Smooth muscle cell (in vitro differentiated cells): ENCODE results near the gene LUC7L. TPM values are rescaled to one million over a fixed set of nuclear protein-coding genes. Genes with fewer than 3 reads are reported as not detected.
"Not testable (repeated sequence)": the region's sequence is repeated elsewhere in the genome, so short reads cannot be mapped to it uniquely, and the experiment has no call there.

Experiments used
- DNase-seq: peaks from one replicate; lab custom pipeline; 2025; ENCODE audit not compliant: unreplicated experiment; lab: John Stamatoyannopoulos, UW
- H2AFZ ChIP-seq: fragments of 200-600 bp; sonication (generic); 2 replicates; pipeline ENCODE4 v1.6.0; 2016; ENCODE audit warnings: antibody characterized with exemption, low read depth, mild to moderate bottlenecking
- H3F3A ChIP-seq: fragments of 200-600 bp; sonication (generic); 2 replicates; pipeline ENCODE4 v1.6.0; 2017; ENCODE audit warnings: antibody characterized with exemption, low read depth
- H3K27ac ChIP-seq: fragments of 200-600 bp; sonication (generic); 2 replicates; pipeline ENCODE4 v1.5.1; 2016; ENCODE audit warnings: low read depth, mild to moderate bottlenecking
- H3K27me3 ChIP-seq: fragments of 200-600 bp; sonication (generic); 2 replicates; pipeline ENCODE4 v1.6.1; 2016; ENCODE audit warnings: low read depth, mild to moderate bottlenecking
- H3K36me3 ChIP-seq: fragments of 200-600 bp; sonication (generic); 2 replicates; pipeline ENCODE4 v1.5.1; 2016; ENCODE audit warnings: low read depth
- H3K4me1 ChIP-seq: fragments of 200-600 bp; sonication (generic); 2 replicates; pipeline ENCODE4 v1.5.1; 2016; ENCODE audit warnings: low read depth
- H3K4me2 ChIP-seq: fragments of 200-600 bp; sonication (generic); 2 replicates; pipeline ENCODE4 v1.6.0; 2016; ENCODE audit warnings: mild to moderate bottlenecking
- H3K4me3 ChIP-seq: fragments of 200-600 bp; sonication (generic); 2 replicates; pipeline ENCODE4 v1.5.1; 2016; ENCODE audit warnings: mild to moderate bottlenecking
- H3K79me2 ChIP-seq: fragments of 200-600 bp; sonication (generic); 2 replicates; pipeline ENCODE4 v1.6.0; 2016; ENCODE audit warnings: low read depth, mild to moderate bottlenecking
- H3K9ac ChIP-seq: fragments of 200-600 bp; sonication (generic); 2 replicates; pipeline ENCODE4 v1.6.0; 2016; ENCODE audit warnings: low read depth
- H3K9me3 ChIP-seq: fragments of 200-600 bp; sonication (generic); replicated peaks from 2 replicates; pipeline ENCODE4 v1.5.1; 2016; ENCODE audit warnings: low read depth
- H4K20me1 ChIP-seq: fragments of 200-600 bp; sonication (generic); 2 replicates; pipeline ENCODE4 v1.6.0; 2016; ENCODE audit warnings: low read depth
- CTCF ChIP-seq: fragments of 200-600 bp; sonication (generic); IDR thresholded peaks from 2 replicates; pipeline ENCODE4 v1.5.1; 2017; ENCODE audit warnings: borderline replicate concordance, mild to moderate bottlenecking, antibody characterized with exemption; ENCODE audit not compliant: insufficient read depth, poor library complexity, severe bottlenecking
- WGBS: methylation state at CpG from one replicate; pipeline ENCODE4 v1.1.7; 2016; ENCODE audit warnings: low lambda C conversion rate; 5-methylcytosine and 5-hydroxymethylcytosine counted together
- polyA plus RNA-seq: library from polyadenylated mRNA; unstranded; fragments of >200 nt; fragmentation: Nextera tagmentation; extraction: Ambion mirVana; gene quantifications from 2 replicates; pipeline ENCODE4 v1.2.1, GENCODE V29; 2016
- total RNA-seq: library from RNA; depleted of rRNA; stranded (reverse); fragments of >200 nt; gene quantifications from 2 replicates; pipeline ENCODE4 v1.2.3, GENCODE V29; 2014

Gene LUC7L
- total and polyA plus RNA-seq, 2 experiments from 2014 or later, result 56.2 to 70.6 TPM

DNA sequence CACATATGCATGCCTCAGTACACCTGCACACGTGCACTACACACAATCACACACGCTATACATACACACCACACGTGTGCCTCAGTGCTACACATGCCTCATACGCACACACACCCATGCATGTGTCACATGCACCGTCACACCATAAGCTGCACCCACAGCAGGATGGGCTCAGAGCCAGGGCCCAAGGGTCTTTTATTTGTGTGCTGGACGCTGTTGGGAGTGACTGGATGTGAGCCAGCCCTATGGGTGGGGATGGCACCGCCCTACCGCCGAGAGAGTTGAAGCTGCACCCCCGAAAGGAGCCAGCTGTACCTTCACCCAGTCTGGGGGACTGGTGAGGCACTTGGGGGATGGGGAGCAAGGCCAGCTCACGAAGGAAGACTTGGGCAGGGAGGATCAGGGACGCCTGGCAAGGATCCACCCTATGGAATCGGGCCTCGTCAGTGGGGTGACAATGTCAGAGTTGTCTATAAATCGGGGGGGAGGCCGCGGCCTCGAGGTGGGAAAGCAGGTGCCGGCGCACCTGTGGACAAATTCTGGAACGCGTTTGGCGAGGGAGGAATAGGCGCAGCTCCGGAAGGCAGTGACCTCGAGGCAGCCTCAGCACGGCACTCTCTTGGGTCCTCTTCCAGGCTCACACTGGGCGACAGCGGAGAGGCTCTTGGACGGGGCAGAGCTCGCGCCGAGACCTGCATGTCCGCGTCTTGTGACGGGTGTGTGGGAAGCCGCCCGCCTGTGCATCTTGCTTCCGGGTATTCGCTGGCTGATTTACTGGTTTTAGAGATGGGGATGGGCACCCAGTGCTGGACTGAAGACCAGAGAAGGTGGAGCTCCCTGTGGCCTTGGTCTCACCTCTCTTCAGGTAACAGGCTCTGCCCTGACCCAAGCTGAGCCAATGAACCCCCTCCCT is 39.1 kb upstream of the LUC7L start:
- 90% methylated on average over 40 of the region's 40 CpGs for WGBS
- Histone ChIP-seq H3K4me2 (no peak overlapping the region), H3K4me1 (no peaks in the 10 kb centered on the region), H3K9me3 (no peaks in the 10 kb centered on the region), H3F3A (no peaks in the 10 kb centered on the region), H3K36me3 (no peaks in the 10 kb centered on the region), H3K4me3 (no peak overlapping the region), H3K27ac (no peak overlapping the region), H4K20me1 (no peaks in the 10 kb centered on the region), H3K9ac (no peak overlapping the region), H2AFZ (no peak overlapping the region), H3K79me2 (no peaks in the 10 kb centered on the region), H3K27me3 (no peaks in the 10 kb centered on the region)
- TF ChIP-seq CTCF, result no peak
- DNase-seq, result no peak

GRCh38 chr16:267562-267961 is 38.3 kb upstream of the LUC7L start:
- H3K4me2 ChIP-seq, H3F3A ChIP-seq, H3K9me3 ChIP-seq, H3K27me3 ChIP-seq, H2AFZ ChIP-seq, H3K79me2 ChIP-seq, DNase-seq, H3K9ac ChIP-seq, H3K4me3 ChIP-seq, H3K27ac ChIP-seq, H3K36me3 ChIP-seq, H3K4me1 ChIP-seq, H4K20me1 ChIP-seq: not testable (repeated sequence)
- 98% methylated on average over 17 of the region's 17 CpGs for WGBS

DNA sequence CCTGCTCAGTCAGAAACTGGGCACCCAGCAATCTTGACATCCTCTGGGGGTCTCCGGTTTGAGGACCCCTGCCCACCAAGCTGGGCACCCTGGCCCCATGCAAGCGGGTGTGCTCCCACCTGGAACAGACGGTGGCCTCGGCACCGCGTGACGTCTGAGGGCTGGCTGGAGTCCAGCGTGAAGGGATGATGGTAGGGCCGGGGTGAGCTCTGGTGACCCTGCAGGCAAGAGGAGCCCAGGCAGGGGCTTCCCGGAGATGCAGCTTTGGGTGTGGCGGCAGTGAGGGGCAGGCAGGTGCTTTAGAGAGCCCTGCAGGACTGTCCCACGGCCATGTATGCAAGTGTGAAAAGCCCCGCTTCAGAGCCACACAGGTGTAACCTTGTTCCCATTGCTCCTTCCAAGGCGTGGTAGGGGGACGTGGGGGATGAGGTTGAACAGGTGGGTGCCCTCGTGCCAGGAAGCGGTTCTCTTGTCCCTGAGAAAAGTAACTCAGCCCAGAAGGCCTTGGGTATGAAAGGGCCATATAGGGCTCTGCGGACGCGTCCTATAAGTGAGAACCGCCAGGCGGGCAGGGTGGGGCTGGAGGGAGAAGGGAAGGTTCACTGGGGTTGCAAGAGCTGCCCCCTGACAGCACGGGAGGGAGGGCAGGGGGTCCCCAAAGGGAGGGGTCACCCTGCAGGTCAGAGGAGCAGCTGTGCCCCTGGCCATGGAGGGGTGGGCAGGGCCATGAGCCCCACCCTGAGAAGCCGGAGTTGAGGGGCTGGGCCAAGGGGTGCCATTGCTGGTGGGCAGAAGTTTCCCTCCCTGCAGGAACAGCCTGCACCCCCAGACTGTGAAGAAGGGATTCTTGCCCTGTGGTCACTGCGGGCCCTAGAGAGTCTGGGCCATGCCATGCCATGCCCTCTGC is 37.3 kb upstream of the LUC7L start:
- Histone ChIP-seq H2AFZ (no peak overlapping the region), H3K9me3 (no peaks in the 10 kb centered on the region), H3K9ac (no peak overlapping the region), H3K79me2 (no peaks in the 10 kb centered on the region), H3K4me3 (no peak overlapping the region), H3K27ac (no peak overlapping the region), H3K4me1 (no peaks in the 10 kb centered on the region), H4K20me1 (no peaks in the 10 kb centered on the region), H3K27me3 (no peaks in the 10 kb centered on the region), H3F3A (no peaks in the 10 kb centered on the region), H3K36me3 (no peaks in the 10 kb centered on the region), H3K4me2 (no peak overlapping the region)
- WGBS, result 92% methylated on average over 25 of the region's 25 CpGs
- no peak for TF ChIP-seq CTCF
- no peak for DNase-seq

- H3K4me1 ChIP-seq, result no peaks in the 10 kb centered on the region
- H3F3A ChIP-seq, result no peaks in the 10 kb centered on the region
- H3K9ac ChIP-seq, result no peak overlapping the region
- 88% methylated on average over 12 of the region's 12 CpGs for WGBS
- H3K4me3 ChIP-seq, result no peak overlapping the region
- H3K36me3 ChIP-seq, result no peaks in the 10 kb centered on the region
- no peak overlapping the region for H2AFZ ChIP-seq
- TF ChIP-seq CTCF, result no peak
- H3K27me3 ChIP-seq, result no peaks in the 10 kb centered on the region
- no peak overlapping the region for H3K4me2 ChIP-seq
- H4K20me1 ChIP-seq, result no peaks in the 10 kb centered on the region
- no peaks in the 10 kb centered on the region for H3K79me2 ChIP-seq
- H3K9me3 ChIP-seq, result no peaks in the 10 kb centered on the region
- H3K27ac ChIP-seq, result no peak overlapping the region
- no peak for DNase-seq
Measured at GRCh38 chr16:265711-266110, 36.5 kb upstream of the LUC7L start.
